ACC112 (cell line): ENCODE results near the gene PLA2G1B.

Source experiments
- H2AFZ ChIP-seq: fragments of 200-600 bp; sonication (generic); one replicate; pipeline ENCODE4 v1.6.0; 2017; ENCODE audit warnings: antibody characterized with exemption, low read length; ENCODE audit not compliant: unreplicated experiment
- H3K27ac ChIP-seq: fragments of 200-600 bp; sonication (generic); 2 replicates; pipeline ENCODE4 v1.5.1; 2014; ENCODE audit warnings: low read depth, mild to moderate bottlenecking, antibody characterized with exemption, low read length, moderate library complexity
- H3K27me3 ChIP-seq: fragments of 200-600 bp; sonication (generic); 2 replicates; pipeline ENCODE4 v1.6.1; 2014; ENCODE audit warnings: mild to moderate bottlenecking, antibody characterized with exemption, low read length, moderate library complexity, mixed read lengths; ENCODE audit not compliant: insufficient read depth
- H3K36me3 ChIP-seq: fragments of 200-600 bp; sonication (generic); 2 replicates; pipeline ENCODE4 v1.6.1; 2016; ENCODE audit warnings: mild to moderate bottlenecking, antibody characterized with exemption, low read length, moderate library complexity, mixed read lengths; ENCODE audit not compliant: insufficient read depth
- H3K4me1 ChIP-seq: fragments of 200-600 bp; sonication (generic); one replicate; pipeline ENCODE4 v1.6.1; 2016; ENCODE audit warnings: low read length, mixed read lengths; ENCODE audit not compliant: insufficient read depth, unreplicated experiment, control insufficient read depth
- H3K4me3 ChIP-seq: fragments of 200-600 bp; sonication (generic); 2 replicates; pipeline ENCODE4 v1.5.1; 2014; ENCODE audit warnings: mild to moderate bottlenecking, low read depth, low read length
- H3K79me2 ChIP-seq: fragments of 200-600 bp; sonication (generic); one replicate; pipeline ENCODE4 v1.6.0; 2016; ENCODE audit warnings: low read length; ENCODE audit not compliant: control insufficient read depth, unreplicated experiment, insufficient read depth

The PLA2G1B gene

GRCh38 chr12:120321382-120322202, 6.0 kb downstream of the PLA2G1B start:
- no peaks in the 10 kb centered on the region for H3K79me2 ChIP-seq
- H3K36me3 ChIP-seq, result no peaks in the 10 kb centered on the region
- H3K27me3 ChIP-seq, result no peaks in the 10 kb centered on the region
- H2AFZ ChIP-seq, result no peak overlapping the region
- H3K4me1 ChIP-seq, result peaks cover 2% of the 10 kb centered on the region
- H3K4me3 ChIP-seq, result no peak overlapping the region
- H3K27ac ChIP-seq, result no peak overlapping the region

GRCh38 chr12:120317224-120318105, 10.1 kb downstream of the PLA2G1B start:
- Histone ChIP-seq H3K27ac (peak overlapping the region; percentile 9; the same call in 1 of the 2 replicates), H2AFZ (peak overlapping the region; percentile 49), H3K27me3 (no peaks in the 10 kb centered on the region), H3K4me1 (peaks cover 3% of the 10 kb centered on the region), H3K4me3 (peak overlapping the region; percentile 81), H3K79me2 (no peaks in the 10 kb centered on the region), H3K36me3 (no peaks in the 10 kb centered on the region)

GRCh38 chr12:120316798-120317223, 10.8 kb downstream of the PLA2G1B start:
- Histone ChIP-seq H3K27ac (peak overlapping the region; percentile 30; the same call in 1 of the 2 replicates), H3K4me1 (peaks cover 3% of the 10 kb centered on the region), H3K4me3 (peak overlapping the region; percentile 81), H3K27me3 (no peaks in the 10 kb centered on the region), H2AFZ (peak overlapping the region; percentile 49), H3K79me2 (no peaks in the 10 kb centered on the region), H3K36me3 (no peaks in the 10 kb centered on the region)

GRCh38 chr12:120314220-120314619, 13.4 kb downstream of the PLA2G1B start:
- Histone ChIP-seq H3K4me3 (no peak overlapping the region), H3K27me3 (no peaks in the 10 kb centered on the region), H2AFZ (no peak overlapping the region), H3K79me2 (no peaks in the 10 kb centered on the region), H3K36me3 (no peaks in the 10 kb centered on the region), H3K27ac (no peak overlapping the region), H3K4me1 (peaks cover 3% of the 10 kb centered on the region)

- Histone ChIP-seq H3K4me1 (peaks cover 3% of the 10 kb centered on the region), H3K27ac (peak within 1 kb of the TSS; percentile 35; the same call in 1 of the 2 replicates), H3K79me2 (no peaks in the 10 kb centered on the region), H2AFZ (peak within 1 kb of the TSS; percentile 99), H3K27me3 (no peaks in the 10 kb centered on the region), H3K4me3 (peak within 1 kb of the TSS; percentile 99), H3K36me3 (no peaks in the 10 kb centered on the region)
Measured at GRCh38 chr12:120301962-120302815, 25.4 kb downstream of the PLA2G1B start, which contains the start of gene SIRT4. Gene SIRT4, plus strand, starts transcription at chr12:120302321. Its CDS starts 1,241 bp downstream, at chr12:120303562.

DNA sequence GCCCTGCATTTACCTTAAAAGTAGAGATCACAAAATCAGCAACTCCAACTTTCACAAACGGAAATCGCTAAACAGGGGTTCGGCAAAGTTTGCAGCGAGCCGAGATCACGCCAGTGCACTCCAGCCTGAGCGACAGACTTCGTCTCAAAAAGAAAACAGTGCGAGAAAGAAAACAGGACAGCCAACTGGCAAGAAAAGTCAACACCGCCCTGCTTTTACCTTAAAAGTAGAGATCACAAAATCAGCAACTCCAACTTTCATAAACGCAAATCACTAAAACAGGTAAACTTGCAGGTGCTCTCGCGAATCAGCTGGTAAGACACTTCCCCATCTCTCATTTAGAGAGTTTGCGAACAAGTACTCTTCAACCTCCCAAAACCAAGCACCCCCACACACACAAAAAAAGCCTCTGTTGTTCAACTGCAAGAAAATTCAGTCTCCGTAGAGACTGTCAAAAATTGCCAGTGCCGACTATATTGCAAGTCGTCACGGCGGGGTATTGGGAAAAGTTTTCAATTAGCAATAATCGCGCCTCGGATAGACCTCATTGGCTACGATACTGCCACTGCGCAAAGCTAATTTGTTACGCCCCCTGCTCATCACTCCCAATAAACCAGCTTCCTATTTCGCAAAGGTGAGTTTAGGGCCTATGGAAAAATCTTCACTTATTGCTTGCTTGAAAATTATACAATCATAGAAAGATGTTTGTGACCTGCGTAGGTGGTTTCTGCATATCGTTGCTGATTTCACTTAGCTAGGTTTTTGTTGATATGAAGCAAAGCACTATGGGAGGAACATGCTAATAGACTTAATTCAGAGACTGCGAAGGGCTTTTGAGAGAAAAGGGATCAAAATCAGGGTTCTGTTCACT, 34.7 kb downstream of the PLA2G1B start, which contains the start of gene RNU4-1:
Gene RNU4-1, minus strand, starts transcription at position 577 of the 871 bp plus-strand sequence.
- no peaks in the 10 kb centered on the region for H3K27me3 ChIP-seq
- H3K36me3 ChIP-seq, result no peaks in the 10 kb centered on the region
- H3K4me1 ChIP-seq, result peaks cover 4% of the 10 kb centered on the region
- no peaks in the 10 kb centered on the region for H3K79me2 ChIP-seq
- peak within 1 kb of the TSS; percentile 69 for H3K4me3 ChIP-seq
- peak within 1 kb of the TSS; percentile 99 for H3K27ac ChIP-seq
- H2AFZ ChIP-seq, result peak within 1 kb of the TSS; percentile 41

- Histone ChIP-seq H3K27ac (peak overlapping the region; percentile 99), H3K27me3 (no peaks in the 10 kb centered on the region), H3K36me3 (no peaks in the 10 kb centered on the region), H3K79me2 (no peaks in the 10 kb centered on the region), H3K4me3 (peak overlapping the region; percentile 69), H3K4me1 (peaks cover 4% of the 10 kb centered on the region), H2AFZ (no peak overlapping the region)
Measured at GRCh38 chr12:120292411-120292660, 35.2 kb downstream of the PLA2G1B start.

DNA sequence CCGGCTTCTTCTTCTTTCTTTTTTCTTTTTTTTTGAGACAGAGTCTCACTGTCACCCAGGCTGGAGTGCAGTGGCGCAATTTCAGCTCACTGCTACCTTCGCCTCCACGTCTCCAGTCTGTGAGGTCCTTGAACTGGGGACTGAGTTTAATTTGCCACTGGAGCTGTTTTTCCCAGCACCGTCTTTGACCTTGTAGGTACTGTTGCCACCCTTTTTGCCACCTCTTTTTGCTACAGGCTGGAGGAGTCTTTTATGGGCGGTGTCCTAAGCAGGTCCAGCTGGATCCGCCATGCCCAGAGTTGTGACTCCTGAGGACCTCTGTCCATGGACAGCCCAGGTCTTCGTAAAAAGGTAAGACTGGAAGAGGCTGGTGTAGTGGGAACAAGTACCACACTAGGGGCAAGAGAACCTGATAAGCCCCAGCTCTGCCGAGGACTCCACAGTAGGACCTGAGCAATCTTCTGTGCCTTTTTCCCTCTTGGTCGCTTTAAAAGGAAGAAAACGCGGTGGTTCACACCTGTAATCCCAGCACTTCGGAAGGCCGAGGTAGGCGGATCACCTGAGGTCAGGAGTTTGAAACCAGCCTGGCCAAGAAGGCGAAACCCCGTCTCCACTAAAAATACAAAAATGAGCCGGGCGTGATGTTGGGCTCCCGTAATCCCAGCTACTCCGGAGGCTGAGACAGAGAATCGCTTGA, 36.8 kb downstream of the PLA2G1B start:
- Histone ChIP-seq H3K27ac (peak overlapping the region; percentile 99), H3K27me3 (no peaks in the 10 kb centered on the region), H2AFZ (no peak overlapping the region), H3K79me2 (no peaks in the 10 kb centered on the region), H3K4me1 (peaks cover 4% of the 10 kb centered on the region), H3K36me3 (no peaks in the 10 kb centered on the region), H3K4me3 (peak overlapping the region; percentile 68)

GRCh38 chr12:120287491-120287890, 40.1 kb downstream of the PLA2G1B start:
- H3K4me3 ChIP-seq, result no peak overlapping the region
- H3K27me3 ChIP-seq, result no peaks in the 10 kb centered on the region
- H3K27ac ChIP-seq, result no peak overlapping the region
- H3K4me1 ChIP-seq, result peaks cover 4% of the 10 kb centered on the region
- H3K36me3 ChIP-seq, result no peaks in the 10 kb centered on the region
- H3K79me2 ChIP-seq, result no peaks in the 10 kb centered on the region
- H2AFZ ChIP-seq, result no peak overlapping the region
